GM12878 (cell line): ENCODE measurements around the gene CELA3B. TPM values are rescaled to one million over a fixed set of nuclear protein-coding genes. Genes with fewer than 3 reads are reported as not detected.

Source experiments
- ATAC-seq: fragments of 200-7000 bp; cut with Tn5 transposase; 3 replicates; pipeline ENCODE4 v1.9.1; 2020; ENCODE audit warnings: mild to moderate bottlenecking, moderate library complexity
- BruUV-seq: library from RNA; stranded (reverse); fragments of 400-500 nt; replicated peaks from 2 replicates; lab custom pipeline; 2021; lab: Mats Ljungman, UMichigan
- CTCF ChIA-PET: fragments of 300-600 bp; sonication (Branson Sonifier 250); formaldehyde crosslinking; extraction: SDS; loops from one replicate; lab custom pipeline; 2021; ENCODE audit warnings: inconsistent platforms; lab: Yijun Ruan, JAX
- POLR2A ChIA-PET: fragments of 350-600 bp; formaldehyde crosslinking; extraction: SDS; loops from one replicate; lab custom pipeline; 2021; ENCODE audit warnings: inconsistent platforms; lab: Charles Lee
- RAD21 ChIA-PET: fragments of 300-600 bp; sonication (Branson Sonifier 250); formaldehyde crosslinking; loops from one replicate; lab custom pipeline; 2023; ENCODE audit warnings: antibody characterized with exemption; ENCODE audit not compliant: unreplicated experiment; lab: Charles Lee
- SMC1A ChIA-PET: fragments of 300-600 bp; sonication (Branson Sonifier 250); formaldehyde crosslinking; loops from one replicate; lab custom pipeline; 2023; ENCODE audit not compliant: unreplicated experiment, uncharacterized antibody; lab: Charles Lee
- DNase-seq: peaks from one replicate; pipeline ENCODE4 v3.0.0-alpha.2; 2011; ENCODE audit warnings: low read depth, low spot score
- FAIRE-seq: peaks from 3 replicates; lab custom pipeline; 2011; peaks lifted over from hg19 to GRCh38; lab: Jason Lieb, UNC
- H2AFZ ChIP-seq: 2 replicates; pipeline ENCODE4 v1.6.0; 2011; ENCODE audit warnings: low read depth, low read length, control low read depth; ENCODE audit not compliant: control insufficient read depth
- H3K27ac ChIP-seq: 2 replicates; pipeline ENCODE4 v1.5.1; 2011; ENCODE audit warnings: control low read depth; ENCODE audit not compliant: control insufficient read depth, insufficient read depth
- H3K27me3 ChIP-seq, 2 experiments: replicated peaks in 1 of 2; 2 replicates each; pipeline versions ENCODE4 v1.6.0 to v1.6.1; 2011; ENCODE audit warnings: low read length in 1 of 2; ENCODE audit not compliant: control insufficient read depth in 2 of 2, insufficient read depth in 2 of 2
- H3K36me3 ChIP-seq, 2 experiments: 2 replicates each; pipeline ENCODE4 v1.5.1; 2011; ENCODE audit warnings: low read length in 1 of 2; ENCODE audit not compliant: control insufficient read depth in 2 of 2, insufficient read depth in 2 of 2
- H3K4me1 ChIP-seq: 2 replicates; pipeline ENCODE4 v1.6.1; 2011; ENCODE audit warnings: mild to moderate bottlenecking, low read length, moderate library complexity, mixed read lengths; ENCODE audit not compliant: control insufficient read depth, insufficient read depth
- H3K4me2 ChIP-seq: 2 replicates; pipeline ENCODE4 v1.6.0; 2011; ENCODE audit warnings: control low read depth; ENCODE audit not compliant: control insufficient read depth, insufficient read depth
- H3K4me3 ChIP-seq: fragments of 200-600 bp; sonication (generic); 2 replicates; pipeline ENCODE4 v1.5.1; 2016
- H3K79me2 ChIP-seq: 2 replicates; pipeline ENCODE4 v1.6.0; 2011; ENCODE audit warnings: low read length; ENCODE audit not compliant: control insufficient read depth, insufficient read depth
- H3K9ac ChIP-seq: 2 replicates; pipeline ENCODE4 v1.8.0; 2011; ENCODE audit warnings: low read length, control low read depth, mixed read lengths; ENCODE audit not compliant: control insufficient read depth, insufficient read depth
- H3K9me3 ChIP-seq: replicated peaks from 3 replicates; pipeline ENCODE4 v1.5.1; 2011; ENCODE audit warnings: mild to moderate bottlenecking, low read length; ENCODE audit not compliant: control insufficient read depth, insufficient read depth
- H4K20me1 ChIP-seq: 2 replicates; pipeline ENCODE4 v1.6.0; 2011; ENCODE audit not compliant: control insufficient read depth, insufficient read depth
- DPF2 ChIP-seq: fragments of 450-650 bp; IDR thresholded peaks from 2 replicates; pipeline ENCODE4 v1.6.1; 2017; ENCODE audit warnings: mild to moderate bottlenecking
- FOS ChIP-seq: IDR thresholded peaks from 3 replicates; pipeline ENCODE4 v1.6.1; 2011; ENCODE audit warnings: borderline replicate concordance; ENCODE audit not compliant: insufficient read length; ENCODE audit errors: extremely low read depth
- GATAD2B ChIP-seq: fragments of 450-650 bp; conservative IDR thresholded peaks from 2 replicates; pipeline ENCODE4 v1.6.1; 2017; ENCODE audit warnings: low read depth, mild to moderate bottlenecking, moderate library complexity
- HSF1 ChIP-seq: fragments of 150-350 bp; IDR thresholded peaks from 2 replicates; pipeline ENCODE4 v1.6.1; 2014; ENCODE audit warnings: mild to moderate bottlenecking, low read depth, low read length
- IRF4 ChIP-seq: IDR thresholded peaks from 2 replicates; pipeline ENCODE4 v1.6.1; 2011; ENCODE audit warnings: low read depth, low read length
- MTA3 ChIP-seq: IDR thresholded peaks from 2 replicates; pipeline ENCODE4 v1.6.1; 2012; ENCODE audit warnings: low read length, inconsistent platforms, borderline replicate concordance
- MYC ChIP-seq: IDR thresholded peaks from 2 replicates; pipeline ENCODE4 v1.6.1; 2011; ENCODE audit warnings: mild to moderate bottlenecking, low read length, moderate library complexity, inconsistent platforms; ENCODE audit not compliant: insufficient read depth, insufficient replicate concordance, insufficient read length, severe bottlenecking
- SMARCA5 ChIP-seq: fragments of 450-650 bp; IDR thresholded peaks from 2 replicates; pipeline ENCODE4 v1.6.1; 2017; ENCODE audit warnings: mild to moderate bottlenecking
- SUZ12 ChIP-seq: fragments of 200-600 bp; sonication (generic); IDR thresholded peaks from one replicate; pipeline ENCODE4 v1.6.1; 2018; ENCODE audit warnings: antibody characterized with exemption, mild to moderate bottlenecking; ENCODE audit not compliant: unreplicated experiment
- YBX1 ChIP-seq: fragments of 450-650 bp; IDR thresholded peaks from 2 replicates; pipeline ENCODE4 v1.6.1; 2016; ENCODE audit warnings: antibody characterized with exemption
- ZNF24 ChIP-seq: fragments of 450-650 bp; IDR thresholded peaks from 2 replicates; pipeline ENCODE4 v1.6.1; 2017; ENCODE audit warnings: antibody characterized with exemption, mild to moderate bottlenecking
- WGBS: methylation state at CpG from one replicate; pipeline ENCODE4 v1.1.6; 2016; ENCODE audit warnings: low lambda C conversion rate; ENCODE audit not compliant: insufficient replicate concordance, insufficient coverage; ENCODE audit errors: missing lambda C conversion rate; 5-methylcytosine and 5-hydroxymethylcytosine counted together
- in situ Hi-C: fragments of 300-500 bp; cut with MboI; formaldehyde crosslinking; loops from 9 replicates; pipeline ENCODE4 v1.14.3; 2018; ENCODE audit warnings: mixed read lengths
- intact Hi-C: fragments of 100-400 bp; cut with micrococcal nuclease; formaldehyde crosslinking; loops from one replicate; pipeline ENCODE4 v1.14.2; 2022; ENCODE audit not compliant: unreplicated experiment
- polyA plus RNA-seq, 11 experiments: library from polyadenylated mRNA; depleted of rRNA in 4 of 11; unstranded in 6 of 11; stranded (reverse) in 5 of 11; fragments of >200 nt; fragmentation: Nextera tagmentation in 4 of 11; fragmentation: Illumina TruSeq in 1 of 11; extraction: Ambion mirVana in 4 of 11; extraction: Trizol in 1 of 11; gene quantifications; 1 replicate in 1 of 11; 2 replicates in 10 of 11; pipeline versions ENCODE4 v1.2.1 to v1.2.3, GENCODE V29; 2011 to 2016; ENCODE audit warnings: inconsistent platforms in 2 of 11, missing spikeins in 2 of 11, low read depth in 1 of 11
- total RNA-seq, 4 experiments: library from RNA; depleted of rRNA in 3 of 4; stranded (reverse); fragments of >200 nt in 3 of 4; fragmentation: Illumina TruSeq in 1 of 4; extraction: Trizol in 1 of 4; gene quantifications; 2 replicates each; pipeline versions ENCODE4 v1.2.1 to v1.2.3, GENCODE V29; 2013 to 2021

Gene CELA3B
- total and polyA plus RNA-seq, 10 of the 15 experiments (the other 5 are each of a cell fraction or from before 2014, with no cell fraction given), result 4.1 TPM; not detected in 9

DNA sequence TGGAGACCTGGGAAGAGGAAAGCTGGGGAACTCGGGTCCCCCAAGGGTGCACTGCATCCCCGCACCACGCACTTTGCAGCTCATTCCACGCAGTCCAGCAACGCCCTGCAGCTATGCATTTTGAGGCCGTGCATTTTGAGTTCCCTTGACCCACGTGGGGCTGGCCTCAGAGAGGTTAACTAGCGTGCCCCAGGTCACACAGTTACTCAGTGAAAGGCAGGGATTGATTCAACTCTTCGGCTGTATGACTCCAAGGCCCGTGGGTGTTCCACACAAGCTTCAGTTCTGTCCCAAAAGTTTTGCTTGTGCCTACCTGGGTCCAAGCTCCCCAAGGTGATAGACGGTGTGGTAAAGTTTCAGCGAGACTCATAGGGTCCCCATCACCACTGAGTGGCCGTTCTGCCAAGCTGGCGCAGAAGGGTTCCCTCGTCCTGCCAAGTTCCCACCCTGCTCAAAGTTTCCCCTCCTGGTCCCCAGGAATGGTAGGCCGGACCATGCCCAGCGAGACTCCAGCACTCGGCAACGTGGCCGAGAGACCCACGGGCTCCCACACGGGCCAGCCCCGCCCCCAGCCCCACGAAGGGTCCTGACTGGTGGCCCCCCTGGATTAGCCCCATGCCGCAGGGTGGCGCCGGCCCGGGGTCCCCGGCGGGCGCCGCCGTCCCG, 40.3 kb upstream of the CELA3B start:
- no peaks in the 10 kb centered on the region; the same call in 1 of the 2 replicates for H3K4me1 ChIP-seq
- SMC1A ChIA-PET, result no interaction called here
- no peak overlapping the region for H2AFZ ChIP-seq
- no peak overlapping the region for H3K27ac ChIP-seq
- DNase-seq (no peak), FAIRE-seq (no peak)
- H3K9me3 ChIP-seq, result no peaks in the 10 kb centered on the region
- TF ChIP-seq GATAD2B, result 0 out of 2 replicates have a peak, but pooled peaks have one; percentile 29
- no peak for TF ChIP-seq FOS
- TF ChIP-seq, all 136 proteins: peak for 1
- in situ Hi-C loops, result no loop called here
- POLR2A ChIA-PET, result interaction anchor here (0.5 kb wide), 1 partner anchor 151 kb away, joined by 3 read pairs; no protein-coding TSS in a partner anchor
- H3K79me2 ChIP-seq, result no peaks in the 10 kb centered on the region
- no peak overlapping the region for H3K9ac ChIP-seq
- CTCF ChIA-PET, result interaction anchor here (0.6 to 1.0 kb wide), 2 partner anchors 9 to 34 kb away, joined by 3 read pairs; no protein-coding TSS in a partner anchor
- peaks cover 0 to 6% of the 10 kb centered on the region in 2 experiments; a peak in 2 of 4 replicates for H3K27me3 ChIP-seq
- RAD21 ChIA-PET, result interaction anchor here (1.3 to 1.5 kb wide), 2 partner anchors 25 to 144 kb away, joined by 3 read pairs; no protein-coding TSS in a partner anchor
- peaks cover 2% of the 10 kb centered on the region; the same call in 1 of the 2 replicates for H4K20me1 ChIP-seq
- 25% methylated on average over 25 of the region's 34 CpGs for WGBS
- peak overlapping the region; percentile 36; the same call in 1 of the 2 replicates for H3K4me3 ChIP-seq
- intact Hi-C loops, result no loop called here
- H3K4me2 ChIP-seq, result peak overlapping the region; percentile 38; the same call in 1 of the 2 replicates
- no peak for ATAC-seq
- H3K36me3 ChIP-seq, result no peaks in the 10 kb centered on the region
- no TSS peak for BruUV-seq

DNA sequence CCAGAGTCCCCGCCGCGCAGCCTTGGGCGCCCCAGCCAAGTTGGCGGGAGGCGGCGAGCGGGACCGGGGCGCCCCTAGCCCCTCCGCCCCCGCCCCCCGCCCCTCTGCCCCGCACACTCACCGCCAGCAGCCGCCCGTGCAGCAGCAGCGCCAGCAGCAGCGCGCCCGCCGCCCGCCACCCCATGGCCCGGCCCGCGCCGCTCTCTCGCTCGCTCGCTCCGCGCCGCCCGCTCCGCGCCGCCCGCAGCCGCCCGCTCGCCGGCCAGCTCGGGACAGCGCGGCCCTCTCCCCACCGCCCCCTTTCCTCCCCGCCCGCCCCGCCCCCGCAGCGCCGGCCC, 39.8 kb upstream of the CELA3B start, which contains the start of gene HSPG2:
Gene HSPG2 (minus strand): TSS at position 277 of the 338 bp plus-strand sequence. CDS start 93 bp downstream, at position 184.
- Histone ChIP-seq H3K79me2 (no peaks in the 10 kb centered on the region), H3K9me3 (no peaks in the 10 kb centered on the region), H3K27ac (no peak within 1 kb of the TSS), H3K4me2 (peak within 1 kb of the TSS; percentile 83)
- 0% methylated on average over 2 of the region's 52 CpGs for WGBS
- POLR2A ChIA-PET, result no interaction called here
- in situ Hi-C loops, result no loop called here
- no peak for TF ChIP-seq SMARCA5
- no peak for TF ChIP-seq SUZ12
- no peak for TF ChIP-seq MYC
- no peak for TF ChIP-seq ZNF24
- no peak for TF ChIP-seq IRF4
- no peak for TF ChIP-seq YBX1
- TF ChIP-seq DPF2, result no peak
- TF ChIP-seq MTA3, result no peak
- TF ChIP-seq HSF1, result no peak
- TF ChIP-seq, all 136 proteins: peak for 0
- RAD21 ChIA-PET, result interaction anchor here (1.3 to 1.5 kb wide), 2 partner anchors 26 to 145 kb away, joined by 3 read pairs; no protein-coding TSS in a partner anchor
- Histone ChIP-seq H3K36me3 (no peaks in the 10 kb centered on the region), H3K9ac (0 out of 2 replicates have a peak within 1 kb of the TSS, but pooled peaks have one; percentile 44), H2AFZ (peak within 1 kb of the TSS; percentile 76), H4K20me1 (peaks cover 2% of the 10 kb centered on the region; the same call in 1 of the 2 replicates), H3K4me1 (no peaks in the 10 kb centered on the region; the same call in 1 of the 2 replicates), H3K4me3 (peak within 1 kb of the TSS; percentile 53; the same call in 1 of the 2 replicates), H3K27me3 (peaks cover 0 to 6% of the 10 kb centered on the region in 2 experiments; a peak in 2 of 4 replicates)
- no TSS peak for BruUV-seq
- intact Hi-C loops, result no loop called here
- CTCF ChIA-PET, result no interaction called here
- FAIRE-seq, result no peak
- SMC1A ChIA-PET, result no interaction called here
- DNase-seq, result no peak
- ATAC-seq, result peak; percentile 34
